Gastroesophageal sphincter (tissue), 4 donors: ENCODE data around the gene HS6ST2. TPM values are rescaled to one million over a fixed set of nuclear protein-coding genes. Genes with fewer than 3 reads are reported as not detected.

Experiments used
- ATAC-seq: fragments of 150-250 bp; one replicate; pipeline ENCODE4 v1.9.1; 2016; ENCODE audit warnings: mild to moderate bottlenecking, moderate library complexity
- H3K27ac ChIP-seq, 4 donors: fragments of 200-600 bp; sonication (generic) in 3 of 4; 1 replicate in 3 of 4; 2 replicates in 1 of 4; pipeline ENCODE4 v1.5.1; 2016 to 2019
- H3K27me3 ChIP-seq: fragments of 200-600 bp; sonication (generic); one replicate; pipeline ENCODE4 v1.5.1; 2019
- H3K36me3 ChIP-seq, 2 donors: fragments of 200-600 bp; sonication (generic); one replicate each; pipeline ENCODE4 v1.5.1; 2019; ENCODE audit warnings: control low read depth in 1 of 2
- H3K4me1 ChIP-seq, 3 donors: fragments of 200-600 bp; sonication (generic); 1 replicate in 2 of 3; 2 replicates in 1 of 3; pipeline ENCODE4 v1.5.1; 2016 to 2019; ENCODE audit warnings: control low read depth in 2 of 3
- H3K4me3 ChIP-seq, 2 donors: fragments of 200-600 bp; sonication (generic); one replicate each; pipeline ENCODE4 v1.5.1; 2019; ENCODE audit warnings: mild to moderate bottlenecking in 1 of 2, moderate library complexity in 1 of 2
- H3K9me3 ChIP-seq, 3 donors: fragments of 200-600 bp; sonication (generic); one replicate each; pipeline ENCODE4 v1.5.1; 2017 to 2019; ENCODE audit warnings: control low read depth in 2 of 3
- EP300 ChIP-seq: sonication (generic); formaldehyde crosslinking; IDR thresholded peaks from one replicate; pipeline ENCODE4 v1.6.1; 2017; ENCODE audit warnings: antibody characterized with exemption, mild to moderate bottlenecking
- POLR2A ChIP-seq, 2 donors: fragments of 450-650 bp; IDR thresholded peaks; one replicate each; pipeline ENCODE4 v1.6.1; 2017; ENCODE audit warnings: antibody characterized with exemption in 2 of 2, mild to moderate bottlenecking in 2 of 2, moderate library complexity in 1 of 2
- POLR2AphosphoS5 ChIP-seq: sonication (generic); formaldehyde crosslinking; IDR thresholded peaks from one replicate; pipeline ENCODE4 v1.6.1; 2017; ENCODE audit warnings: antibody characterized with exemption
- WGBS, 2 donors: methylation state at CpG; one replicate each; pipeline ENCODE4 v1.1.5; 2018; ENCODE audit warnings: low coverage in 1 of 2; 5-methylcytosine and 5-hydroxymethylcytosine counted together
- total RNA-seq, 4 donors: library from RNA; depleted of rRNA; stranded (reverse); fragments of >200 nt; gene quantifications; one replicate each; pipeline ENCODE4 v1.1.0, GENCODE V29; 2016
- TF ChIP-seq, protein P1 (sequence below), 4 experiments: fragments of 200-600 bp in 2 of 4; fragments of 450-650 bp in 2 of 4; sonication (generic) in 1 of 4; IDR thresholded peaks; one replicate each; pipeline ENCODE4 v1.5.1; 2017 to 2019; ENCODE audit warnings: antibody characterized with exemption in 4 of 4, mild to moderate bottlenecking in 2 of 4, moderate library complexity in 2 of 4

HS6ST2 gene
- total RNA-seq, 4 donors from 2014 or later, result 0.08 to 1.9 (median 0.22) TPM

- TF ChIP-seq EP300 (no peak), POLR2AphosphoS5 (no peak), POLR2A (IDR thresholded peaks at IDR 0.05) (no peak)
- TF ChIP-seq, protein P1, sequence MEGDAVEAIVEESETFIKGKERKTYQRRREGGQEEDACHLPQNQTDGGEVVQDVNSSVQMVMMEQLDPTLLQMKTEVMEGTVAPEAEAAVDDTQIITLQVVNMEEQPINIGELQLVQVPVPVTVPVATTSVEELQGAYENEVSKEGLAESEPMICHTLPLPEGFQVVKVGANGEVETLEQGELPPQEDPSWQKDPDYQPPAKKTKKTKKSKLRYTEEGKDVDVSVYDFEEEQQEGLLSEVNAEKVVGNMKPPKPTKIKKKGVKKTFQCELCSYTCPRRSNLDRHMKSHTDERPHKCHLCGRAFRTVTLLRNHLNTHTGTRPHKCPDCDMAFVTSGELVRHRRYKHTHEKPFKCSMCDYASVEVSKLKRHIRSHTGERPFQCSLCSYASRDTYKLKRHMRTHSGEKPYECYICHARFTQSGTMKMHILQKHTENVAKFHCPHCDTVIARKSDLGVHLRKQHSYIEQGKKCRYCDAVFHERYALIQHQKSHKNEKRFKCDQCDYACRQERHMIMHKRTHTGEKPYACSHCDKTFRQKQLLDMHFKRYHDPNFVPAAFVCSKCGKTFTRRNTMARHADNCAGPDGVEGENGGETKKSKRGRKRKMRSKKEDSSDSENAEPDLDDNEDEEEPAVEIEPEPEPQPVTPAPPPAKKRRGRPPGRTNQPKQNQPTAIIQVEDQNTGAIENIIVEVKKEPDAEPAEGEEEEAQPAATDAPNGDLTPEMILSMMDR (IDR thresholded peaks at IDR 0.05), result no peak
- no peak for ATAC-seq
- Histone ChIP-seq H3K4me1 (no peaks in the 10 kb centered on the region), H3K27ac (no peak overlapping the region), H3K27me3 (no peaks in the 10 kb centered on the region), H3K36me3 (no peaks in the 10 kb centered on the region), H3K4me3 (no peak overlapping the region), H3K9me3 (no peaks in the 10 kb centered on the region)
- 60% methylated on average over 2 of the region's 3 CpGs; no CpG with 5 or more reads in 1 of the 2 donors for WGBS, 2 donors
Observed at GRCh38 chrX:132810488-132810887, 147.9 kb downstream of the HS6ST2 start.

DNA sequence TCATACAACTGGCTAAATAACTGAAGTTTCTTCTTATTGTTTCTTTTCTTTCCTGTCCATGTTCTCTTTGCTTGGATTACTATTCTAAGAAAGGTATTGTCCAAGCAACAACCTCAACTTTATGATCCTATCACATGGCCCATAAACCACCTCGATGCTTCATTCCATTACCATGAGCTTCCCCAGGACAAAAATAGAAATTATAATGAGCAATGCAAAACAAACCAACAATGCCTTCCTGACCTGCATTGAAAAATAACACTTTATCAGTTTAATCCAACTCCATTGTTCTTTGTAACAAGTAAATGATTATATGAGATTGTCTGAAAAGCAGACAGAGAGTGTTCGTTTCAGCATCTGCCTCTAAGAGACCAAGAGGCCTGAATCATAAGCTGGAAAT is 148.8 kb downstream of the HS6ST2 start:
- WGBS, 2 donors, result 46 to 68% methylated on average over 2 of the region's 2 CpGs
- ATAC-seq, result no peak
- Histone ChIP-seq H3K4me3 (no peak overlapping the region), H3K36me3 (no peaks in the 10 kb centered on the region), H3K27ac (no peak overlapping the region), H3K27me3 (no peaks in the 10 kb centered on the region), H3K9me3 (no peaks in the 10 kb centered on the region), H3K4me1 (no peaks in the 10 kb centered on the region)
- TF ChIP-seq, protein P1 (IDR thresholded peaks at IDR 0.05), result no peak
- TF ChIP-seq EP300 (no peak), POLR2AphosphoS5 (no peak), POLR2A (IDR thresholded peaks at IDR 0.05) (no peak)

- Histone ChIP-seq H3K4me1 (no peaks in the 10 kb centered on the region), H3K9me3 (no peaks in the 10 kb centered on the region), H3K36me3 (no peaks in the 10 kb centered on the region), H3K27ac (no peak overlapping the region), H3K4me3 (no peak overlapping the region), H3K27me3 (no peaks in the 10 kb centered on the region)
- TF ChIP-seq, protein P1 (IDR thresholded peaks at IDR 0.05), result no peak
- TF ChIP-seq POLR2A (IDR thresholded peaks at IDR 0.05), result no peak
- no peak for TF ChIP-seq POLR2AphosphoS5
- no peak for TF ChIP-seq EP300
- no peak for ATAC-seq
- WGBS, 2 donors, result 67 to 87% methylated on average over 3 to 8 of the region's 9 CpGs
Observed at GRCh38 chrX:132807411-132808030, 150.9 kb downstream of the HS6ST2 start.

GRCh38 chrX:132802033-132802432 is 156.4 kb downstream of the HS6ST2 start:
- WGBS, 2 donors, result 80 to 95% methylated on average over 4 of the region's 4 CpGs
- ATAC-seq, result no peak
- no peaks in the 10 kb centered on the region for H3K27me3 ChIP-seq

DNA sequence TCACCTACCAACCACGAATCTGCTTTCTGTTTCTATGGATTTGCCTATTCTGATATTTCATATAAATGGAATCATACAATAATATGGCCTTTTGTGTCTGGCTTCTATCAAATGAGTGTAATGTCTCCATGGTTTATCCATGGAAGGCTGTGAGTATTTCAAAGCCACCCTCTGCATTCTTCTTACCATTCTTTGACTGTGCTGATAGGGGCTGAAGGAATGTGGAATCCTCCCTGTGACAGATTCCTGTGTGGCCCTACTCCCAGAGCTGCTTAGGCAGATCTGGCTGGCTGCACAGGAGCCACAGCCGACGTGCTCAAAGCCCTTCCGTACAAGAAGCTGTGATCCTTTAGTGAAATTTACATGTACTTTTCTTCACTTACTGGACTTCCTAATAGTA is 163.2 kb downstream of the HS6ST2 start:
- TF ChIP-seq EP300, result no peak
- TF ChIP-seq, protein P1 (IDR thresholded peaks at IDR 0.05), result no peak
- TF ChIP-seq POLR2A (IDR thresholded peaks at IDR 0.05), result no peak
- no peak for TF ChIP-seq POLR2AphosphoS5
- 11 to 50% methylated on average over 1 of the region's 4 CpGs for WGBS, 2 donors

More at GRCh38 chrX:132802033-132802432, 156.4 kb downstream of the HS6ST2 start:
- no peaks in the 10 kb centered on the region for H3K9me3 ChIP-seq
- H3K4me1 ChIP-seq, result no peaks in the 10 kb centered on the region
- TF ChIP-seq, protein P1 (IDR thresholded peaks at IDR 0.05), result no peak
- TF ChIP-seq POLR2A (IDR thresholded peaks at IDR 0.05) (no peak), POLR2AphosphoS5 (no peak), EP300 (no peak)
- H3K4me3 ChIP-seq, result no peak overlapping the region
- no peaks in the 10 kb centered on the region for H3K36me3 ChIP-seq
- H3K27ac ChIP-seq, result no peak overlapping the region

More for the DNA sequence above, 163.2 kb downstream of the HS6ST2 start:
- Histone ChIP-seq H3K36me3 (no peaks in the 10 kb centered on the region), H3K4me3 (no peak overlapping the region), H3K27me3 (no peaks in the 10 kb centered on the region), H3K4me1 (no peaks in the 10 kb centered on the region), H3K27ac (no peak overlapping the region), H3K9me3 (no peaks in the 10 kb centered on the region)
- ATAC-seq, result no peak
